Activated T-helper 9 cell treated with anti-CD3 and anti-CD28 coated beads, Interleukin-2, amount 50 U/mL, for 16 hours (primary cell): Measurements from ENCODE around the gene HVCN1.
"Not testable (repeated sequence)": the region's sequence is repeated elsewhere in the genome, so short reads cannot be mapped to it uniquely, and the experiment has no call there.

ENCODE experiments used
- DNase-seq: peaks from one replicate; pipeline ENCODE4 v3.0.0-alpha.2; 2020; ENCODE audit warnings: low read depth

The HVCN1 gene

GRCh38 chr12:110668480-110669192 is 20.3 kb downstream of the HVCN1 start:
- DNase-seq = no peak

GRCh38 chr12:110667671-110668070 is 21.2 kb downstream of the HVCN1 start:
- DNase-seq = no peak

GRCh38 chr12:110666892-110667291 is 22.0 kb downstream of the HVCN1 start:
- no peak for DNase-seq

- DNase-seq = peak; percentile 13
Observed at GRCh38 chr12:110661337-110661972, 27.5 kb downstream of the HVCN1 start.

GRCh38 chr12:110658878-110659277 is 30.0 kb downstream of the HVCN1 start:
- DNase-seq = no peak

GRCh38 chr12:110658242-110658641 is 30.7 kb downstream of the HVCN1 start:
- DNase-seq = no peak

- no peak for DNase-seq
Observed at GRCh38 chr12:110657747-110658146, 31.2 kb downstream of the HVCN1 start.

- DNase-seq = no peak
Observed at GRCh38 chr12:110656071-110656655, 32.8 kb downstream of the HVCN1 start.

- not testable (repeated sequence) for DNase-seq
Observed at GRCh38 chr12:110654238-110654637, 34.7 kb downstream of the HVCN1 start.

GRCh38 chr12:110649341-110649847 is 39.5 kb downstream of the HVCN1 start:
- DNase-seq = no peak

GRCh38 chr12:110647631-110648040 is 41.3 kb downstream of the HVCN1 start:
- no peak for DNase-seq

- DNase-seq = no peak
Observed at GRCh38 chr12:110641521-110641920, 47.4 kb downstream of the HVCN1 start.

GRCh38 chr12:110640275-110641025 is 48.5 kb downstream of the HVCN1 start:
- DNase-seq = no peak

GRCh38 chr12:110639336-110640141 is 49.4 kb downstream of the HVCN1 start:
- DNase-seq = no peak

- DNase-seq = no peak
Observed at GRCh38 chr12:110638796-110639195, 50.1 kb downstream of the HVCN1 start.

- DNase-seq = no peak
Observed at GRCh38 chr12:110637869-110638441, 51.0 kb downstream of the HVCN1 start.

GRCh38 chr12:110636516-110636915 is 52.4 kb downstream of the HVCN1 start:
- no peak for DNase-seq

GRCh38 chr12:110635055-110635454 is 53.9 kb downstream of the HVCN1 start:
- no peak for DNase-seq

GRCh38 chr12:110627500-110628195 is 61.3 kb downstream of the HVCN1 start:
- DNase-seq = no peak

- no peak for DNase-seq
Observed at GRCh38 chr12:110622582-110622981, 66.3 kb downstream of the HVCN1 start.

GRCh38 chr12:110619534-110619953 is 69.4 kb downstream of the HVCN1 start:
- no peak for DNase-seq
